Measurements from ENCODE around the gene PROSER2. TPM values are rescaled to one million over a fixed set of nuclear protein-coding genes. Genes with fewer than 3 reads are reported as not detected.

Gene PROSER2
- total RNA-seq, 1 experiment from 2014 or later = 10.6 TPM

GRCh38 chr10:11822026-11822756 is 965 bp upstream of the PROSER2 start:
- no CpG with 5 or more reads among the region's 5 CpGs for WGBS (ENCODE audit: extremely low coverage, insufficient read length, low lambda C conversion rate)
- H2BK15ac ChIP-seq (ENCODE audit: low read depth, low read length) = no peak overlapping the region
- no peak overlapping the region for H3K27ac Mint-ChIP-seq
- no peaks in the 10 kb centered on the region for H3K9me3 ChIP-seq (ENCODE audit: control insufficient read depth, low read depth, low read length)
- H4K5ac ChIP-seq (ENCODE audit: insufficient read length, low read depth, low read length) = no peak overlapping the region
- H3K56ac ChIP-seq (ENCODE audit: insufficient read length, low read depth, low read length) = no peak overlapping the region
- H3K4me3 Mint-ChIP-seq = peak overlapping the region; percentile 15 to 56; a peak in 3 of 5 replicates
- H2BK12ac ChIP-seq (ENCODE audit: insufficient read length, low read depth, low read length) = no peak overlapping the region
- H2AFZ ChIP-seq (ENCODE audit: low read length) = no peak overlapping the region
- H4K20me1 ChIP-seq (ENCODE audit: control insufficient read depth, insufficient read depth, insufficient read length) = no peaks in the 10 kb centered on the region
- DNase-seq = no peak
- H2BK20ac ChIP-seq (ENCODE audit: low read depth, low read length, poor library complexity, severe bottlenecking) = no peak overlapping the region
- no peak overlapping the region for H3K14ac ChIP-seq (ENCODE audit: insufficient read depth, low read length)
- peaks cover 13% of the 10 kb centered on the region in 2 experiments for H3K4me1 Mint-ChIP-seq
- no peak overlapping the region for H3K4ac ChIP-seq (ENCODE audit: low read depth, low read length)
- no peak overlapping the region for H3K18ac ChIP-seq (ENCODE audit: insufficient read length, low read depth, low read length)
- H2BK5ac ChIP-seq (ENCODE audit: insufficient read length, low read length) = no peak overlapping the region
- no peaks in the 10 kb centered on the region for H3K79me2 ChIP-seq (ENCODE audit: insufficient read depth, low read length)
- H4K91ac ChIP-seq (ENCODE audit: insufficient read length, low read depth, low read length) = no peak overlapping the region
- no peak overlapping the region for H2AK5ac ChIP-seq (ENCODE audit: insufficient read length, low read length)
- no peaks in the 10 kb centered on the region; the same call in 1 of the 2 replicates for H3K27me3 ChIP-seq (ENCODE audit: insufficient read depth, low read length)
- no peak overlapping the region for H3T11ph ChIP-seq (ENCODE audit: low read length)
- H2BK120ac ChIP-seq (ENCODE audit: low read depth, low read length, poor library complexity, severe bottlenecking) = no peak overlapping the region
- no peaks in the 10 kb centered on the region for H3K36me3 Mint-ChIP-seq (ENCODE audit: insufficient read depth in 1 of 3, low read depth in 3 of 3)
- H3K27ac ChIP-seq (ENCODE audit: insufficient read length, low read depth, low read length) = no peak overlapping the region
- TF ChIP-seq CTCF (conservative IDR thresholded peaks at IDR 0.05) = no peak
- H3K4me2 ChIP-seq (ENCODE audit: insufficient read depth, insufficient read length, low read length) = no peak overlapping the region
- H3K9ac ChIP-seq (ENCODE audit: extremely low read depth, insufficient read length, low read length) = no peak overlapping the region
- no peaks in the 10 kb centered on the region for H3K4me1 ChIP-seq (ENCODE audit: insufficient read depth, low read length)
- no peaks in the 10 kb centered on the region for H3K9me3 Mint-ChIP-seq
- H3K27me3 Mint-ChIP-seq (ENCODE audit: low read depth) = peaks cover 21% of the 10 kb centered on the region
- H3K79me1 ChIP-seq (ENCODE audit: insufficient read depth, low read depth, low read length, poor library complexity, severe bottlenecking) = no peaks in the 10 kb centered on the region
- H4K8ac ChIP-seq (replicated peaks; ENCODE audit: insufficient read length, low read depth, low read length) = no peak overlapping the region
- H3K23ac ChIP-seq (ENCODE audit: insufficient read length, low read depth, low read length) = no peak overlapping the region
- no peaks in the 10 kb centered on the region for H3K23me2 ChIP-seq (ENCODE audit: insufficient read length, low read depth, low read length, poor library complexity, severe bottlenecking)
